Stimulated activated naive CD8-positive, alpha-beta T cell treated with anti-CD3 and anti-CD28 coated beads, Interleukin-15, Interleukin-2, amounts not matched to agents 100 ng/mL and 50 ng/mL, for 24 hours (primary cell): ENCODE results near the gene PDE9A.

Experiments
- H3K27ac Mint-ChIP-seq: one replicate; pipeline ENCODE4 v1.8.0; 2021; ENCODE audit warnings: mild to moderate bottlenecking, mixed read lengths
- H3K27me3 Mint-ChIP-seq: one replicate; pipeline ENCODE4 v1.8.0; 2021; ENCODE audit warnings: mixed read lengths
- H3K36me3 Mint-ChIP-seq: one replicate; pipeline ENCODE4 v1.8.0; 2021; ENCODE audit warnings: low read depth, mixed read lengths
- H3K4me1 Mint-ChIP-seq: one replicate; pipeline ENCODE4 v1.8.0; 2021; ENCODE audit warnings: low read depth, mixed read lengths
- H3K4me3 Mint-ChIP-seq: one replicate; pipeline ENCODE4 v1.8.0; 2021; ENCODE audit warnings: mild to moderate bottlenecking, mixed read lengths
- H3K9me3 Mint-ChIP-seq: one replicate; pipeline ENCODE4 v1.8.0; 2021; ENCODE audit warnings: mixed read lengths

The PDE9A gene

DNA sequence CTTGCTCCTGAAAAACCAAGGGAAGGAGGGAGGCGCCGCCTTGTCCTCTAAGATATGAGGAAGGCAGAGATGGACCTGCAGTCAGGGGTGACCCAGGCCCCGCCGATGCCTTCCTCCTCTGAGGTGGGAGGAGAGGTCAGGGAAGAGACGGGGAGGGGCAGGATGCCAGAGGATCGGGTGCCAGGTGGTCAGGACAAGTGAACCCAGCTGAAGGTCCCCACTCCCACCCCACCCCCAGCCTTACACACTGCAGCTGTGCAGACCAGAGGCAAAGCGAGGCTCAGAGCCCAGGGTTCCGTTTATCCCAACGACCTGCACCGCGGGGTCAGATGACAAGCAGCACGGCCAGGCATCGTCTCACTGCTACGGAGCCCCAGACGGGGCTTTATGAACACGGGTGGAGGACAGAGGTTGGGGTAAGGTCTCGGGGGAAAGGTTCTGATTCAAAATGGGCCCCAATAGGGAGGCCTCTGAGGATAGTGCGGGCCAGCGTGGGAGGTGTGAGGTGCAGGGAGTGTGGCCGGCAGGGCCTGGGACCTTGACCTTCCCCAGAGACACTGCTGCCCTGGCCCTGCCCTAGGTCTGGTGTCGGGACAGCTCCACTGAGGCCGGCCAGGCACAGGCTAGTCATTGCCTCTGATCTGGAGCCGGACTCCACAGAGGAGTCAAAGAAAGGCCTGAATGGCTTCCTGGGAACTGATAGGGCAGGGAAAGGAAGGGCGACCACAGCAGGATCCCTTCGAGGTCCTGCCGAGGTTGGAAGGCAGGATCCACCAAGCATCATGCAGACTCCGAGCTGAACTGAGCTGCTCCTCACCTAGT, 113.5 kb downstream of the PDE9A start:
- H3K4me3 Mint-ChIP-seq = no peak overlapping the region
- H3K27ac Mint-ChIP-seq = no peak overlapping the region
- no peaks in the 10 kb centered on the region for H3K9me3 Mint-ChIP-seq
- H3K27me3 Mint-ChIP-seq = no peaks in the 10 kb centered on the region
- H3K4me1 Mint-ChIP-seq = no peaks in the 10 kb centered on the region
- no peaks in the 10 kb centered on the region for H3K36me3 Mint-ChIP-seq

DNA sequence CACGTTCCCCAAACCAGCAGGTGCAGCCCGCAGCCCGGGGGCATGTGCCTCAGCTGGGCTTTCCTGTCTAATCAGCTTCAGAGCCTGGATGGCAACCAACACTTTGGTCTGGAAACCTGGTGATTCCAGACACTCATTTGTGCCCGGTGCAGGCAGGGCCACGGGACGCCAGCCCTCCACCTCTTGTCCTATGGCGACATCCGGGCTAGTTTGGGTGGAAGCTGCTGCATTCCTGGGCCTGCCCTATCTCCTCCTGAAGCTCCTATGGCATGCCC, 114.1 kb downstream of the PDE9A start:
- H3K36me3 Mint-ChIP-seq = no peaks in the 10 kb centered on the region
- H3K4me3 Mint-ChIP-seq = no peak overlapping the region
- no peaks in the 10 kb centered on the region for H3K4me1 Mint-ChIP-seq
- H3K27me3 Mint-ChIP-seq = no peaks in the 10 kb centered on the region
- no peak overlapping the region for H3K27ac Mint-ChIP-seq
- no peaks in the 10 kb centered on the region for H3K9me3 Mint-ChIP-seq

GRCh38 chr21:42768324-42769121, 115.1 kb downstream of the PDE9A start:
- H3K27me3 Mint-ChIP-seq = no peaks in the 10 kb centered on the region
- no peaks in the 10 kb centered on the region for H3K4me1 Mint-ChIP-seq
- no peak overlapping the region for H3K27ac Mint-ChIP-seq
- H3K36me3 Mint-ChIP-seq = no peaks in the 10 kb centered on the region
- H3K9me3 Mint-ChIP-seq = no peaks in the 10 kb centered on the region
- H3K4me3 Mint-ChIP-seq = no peak overlapping the region

DNA sequence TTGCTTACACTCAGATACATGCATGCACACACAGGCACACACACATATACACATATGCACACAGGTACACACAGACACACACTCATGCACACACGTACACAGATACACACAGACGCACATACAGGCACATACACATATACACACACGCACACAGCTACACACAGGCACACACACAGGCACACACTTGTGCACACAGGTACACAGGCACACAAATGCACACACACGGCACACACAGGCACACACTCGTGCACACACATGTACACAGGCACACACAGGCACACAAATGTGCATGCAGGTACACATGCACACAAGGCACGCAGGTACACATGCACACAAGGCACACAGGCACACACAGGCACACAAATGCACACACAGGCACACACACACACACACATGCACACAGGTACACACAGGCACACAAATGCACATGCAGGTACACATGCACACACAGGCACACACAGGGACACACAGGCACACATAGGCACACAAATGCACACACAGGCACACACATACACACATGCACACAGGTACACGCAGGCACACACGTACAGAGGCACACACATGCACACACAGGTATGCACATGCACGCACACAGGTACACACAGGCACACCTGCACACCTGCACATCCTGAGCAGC, 115.9 kb downstream of the PDE9A start:
- H3K27me3 Mint-ChIP-seq = no peaks in the 10 kb centered on the region
- H3K4me1 Mint-ChIP-seq = no peaks in the 10 kb centered on the region
- no peak overlapping the region for H3K4me3 Mint-ChIP-seq
- no peaks in the 10 kb centered on the region for H3K9me3 Mint-ChIP-seq
- H3K36me3 Mint-ChIP-seq = peaks cover 3% of the 10 kb centered on the region
- no peak overlapping the region for H3K27ac Mint-ChIP-seq

DNA sequence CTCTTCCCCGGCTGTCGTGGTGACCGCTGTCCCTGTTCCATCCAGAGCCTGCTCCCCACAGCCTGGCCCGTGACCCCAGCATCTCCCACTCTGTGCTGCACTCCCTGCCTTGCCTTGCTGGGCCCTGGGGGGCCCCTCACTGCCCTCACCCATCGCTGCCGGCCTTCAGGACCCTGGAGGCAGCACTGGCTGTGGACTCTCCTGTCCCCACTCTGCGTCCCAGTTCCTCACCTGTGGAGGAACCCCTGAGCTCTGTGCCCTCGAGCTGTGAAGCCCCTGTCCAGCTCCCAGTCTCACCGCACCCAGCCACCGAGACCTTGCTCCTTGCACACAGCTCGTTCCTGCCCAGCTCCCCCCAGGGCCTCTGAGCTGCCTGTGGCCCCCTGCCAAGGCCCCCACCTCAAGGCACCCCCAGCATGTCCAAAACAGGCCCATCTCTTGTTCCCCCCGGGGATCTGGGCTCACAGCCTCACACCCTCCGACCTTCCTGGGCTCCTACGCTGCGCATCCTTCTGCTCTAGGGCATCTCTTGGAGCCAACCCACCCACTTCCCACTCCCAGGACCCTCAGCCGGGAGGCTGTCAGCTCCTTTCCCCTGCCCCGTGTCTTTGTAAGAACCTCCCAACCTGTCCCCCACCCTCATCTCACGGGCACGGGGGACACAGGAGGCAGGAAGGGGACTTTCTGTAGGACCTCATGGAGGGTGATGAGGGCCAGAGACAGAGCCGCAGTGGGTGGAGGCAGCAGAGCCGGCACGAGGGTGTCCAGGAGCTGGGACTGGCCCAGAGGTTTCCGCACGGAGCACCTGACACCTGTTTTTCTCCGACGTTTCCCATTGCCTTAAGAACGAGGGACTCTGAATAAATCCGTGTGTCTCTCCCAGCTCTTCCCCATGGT, 116.6 kb downstream of the PDE9A start:
- Mint-ChIP-seq H3K4me3 (no peak overlapping the region), H3K27me3 (no peaks in the 10 kb centered on the region), H3K36me3 (peaks cover 5% of the 10 kb centered on the region), H3K9me3 (no peaks in the 10 kb centered on the region), H3K27ac (no peak overlapping the region), H3K4me1 (no peaks in the 10 kb centered on the region)

- H3K4me3 Mint-ChIP-seq = no peak overlapping the region
- no peaks in the 10 kb centered on the region for H3K9me3 Mint-ChIP-seq
- no peak overlapping the region for H3K27ac Mint-ChIP-seq
- H3K27me3 Mint-ChIP-seq = no peaks in the 10 kb centered on the region
- no peaks in the 10 kb centered on the region for H3K4me1 Mint-ChIP-seq
- H3K36me3 Mint-ChIP-seq = peaks cover 5% of the 10 kb centered on the region
Observed at GRCh38 chr21:42770717-42771502, 117.5 kb downstream of the PDE9A start.

DNA sequence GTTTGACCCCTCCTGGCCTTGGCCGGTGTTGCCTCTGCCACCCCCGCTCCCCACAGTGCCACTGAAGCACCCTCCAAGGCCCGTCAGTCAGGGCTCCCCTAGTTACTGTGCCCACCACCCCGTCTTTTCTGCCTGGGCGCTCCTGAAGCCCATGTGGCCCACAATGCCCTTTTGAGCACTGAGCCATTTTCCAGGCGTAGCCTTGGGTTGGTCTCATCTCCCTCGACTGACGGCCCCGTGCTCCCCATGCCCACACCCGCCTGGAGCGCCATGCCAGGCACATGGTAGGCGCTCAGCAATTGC, 118.0 kb downstream of the PDE9A start:
- H3K4me3 Mint-ChIP-seq = no peak overlapping the region
- no peaks in the 10 kb centered on the region for H3K27me3 Mint-ChIP-seq
- H3K9me3 Mint-ChIP-seq = no peaks in the 10 kb centered on the region
- H3K36me3 Mint-ChIP-seq = peaks cover 5% of the 10 kb centered on the region
- H3K4me1 Mint-ChIP-seq = no peaks in the 10 kb centered on the region
- H3K27ac Mint-ChIP-seq = no peak overlapping the region

- no peak overlapping the region for H3K4me3 Mint-ChIP-seq
- H3K9me3 Mint-ChIP-seq = no peaks in the 10 kb centered on the region
- H3K4me1 Mint-ChIP-seq = no peaks in the 10 kb centered on the region
- H3K27ac Mint-ChIP-seq = no peak overlapping the region
- H3K27me3 Mint-ChIP-seq = no peaks in the 10 kb centered on the region
- peaks cover 5% of the 10 kb centered on the region for H3K36me3 Mint-ChIP-seq
Observed at GRCh38 chr21:42775123-42775522, 121.7 kb downstream of the PDE9A start.

GRCh38 chr21:42775891-42776290, 122.5 kb downstream of the PDE9A start:
- Mint-ChIP-seq H3K27ac (no peak overlapping the region), H3K4me3 (no peak overlapping the region), H3K36me3 (peaks cover 5% of the 10 kb centered on the region), H3K4me1 (peaks cover 3% of the 10 kb centered on the region), H3K9me3 (no peaks in the 10 kb centered on the region), H3K27me3 (peaks cover 3% of the 10 kb centered on the region)

DNA sequence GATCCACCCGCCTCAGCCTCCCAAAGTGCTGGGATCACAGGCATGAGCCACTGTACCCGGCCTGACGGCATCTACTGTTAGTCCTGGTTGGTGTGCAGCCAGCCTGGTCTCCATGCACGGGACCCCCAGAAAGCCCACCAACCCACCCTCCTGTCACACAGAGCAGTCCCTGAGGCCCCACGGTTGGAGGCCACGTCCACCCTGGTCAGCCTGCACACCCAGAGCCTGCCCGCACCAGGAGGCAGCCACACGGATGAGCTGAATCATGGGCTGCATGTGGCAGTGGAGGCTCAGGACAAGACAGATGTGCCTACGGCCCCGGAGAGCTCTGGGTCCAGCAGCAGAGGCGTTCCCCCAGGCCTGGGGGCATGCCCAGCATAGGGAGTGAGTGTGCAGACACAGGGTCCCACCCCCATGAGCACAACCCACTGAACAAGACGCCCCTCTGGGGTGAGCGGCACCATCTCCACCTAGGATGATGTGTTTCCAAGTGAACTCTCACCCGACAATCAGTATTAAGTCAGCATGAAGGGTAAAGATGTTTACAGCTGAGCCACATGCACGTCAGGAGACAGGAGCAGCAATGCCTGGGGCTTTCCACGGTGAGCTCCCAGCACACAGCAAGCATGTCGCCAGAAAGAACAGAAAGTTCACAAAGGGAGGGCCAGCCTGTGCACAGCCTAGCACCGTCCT, 123.8 kb downstream of the PDE9A start:
- H3K9me3 Mint-ChIP-seq = no peaks in the 10 kb centered on the region
- H3K27ac Mint-ChIP-seq = no peak overlapping the region
- H3K27me3 Mint-ChIP-seq = peaks cover 3% of the 10 kb centered on the region
- H3K4me3 Mint-ChIP-seq = no peak overlapping the region
- H3K4me1 Mint-ChIP-seq = peaks cover 13% of the 10 kb centered on the region
- H3K36me3 Mint-ChIP-seq = peaks cover 5% of the 10 kb centered on the region

DNA sequence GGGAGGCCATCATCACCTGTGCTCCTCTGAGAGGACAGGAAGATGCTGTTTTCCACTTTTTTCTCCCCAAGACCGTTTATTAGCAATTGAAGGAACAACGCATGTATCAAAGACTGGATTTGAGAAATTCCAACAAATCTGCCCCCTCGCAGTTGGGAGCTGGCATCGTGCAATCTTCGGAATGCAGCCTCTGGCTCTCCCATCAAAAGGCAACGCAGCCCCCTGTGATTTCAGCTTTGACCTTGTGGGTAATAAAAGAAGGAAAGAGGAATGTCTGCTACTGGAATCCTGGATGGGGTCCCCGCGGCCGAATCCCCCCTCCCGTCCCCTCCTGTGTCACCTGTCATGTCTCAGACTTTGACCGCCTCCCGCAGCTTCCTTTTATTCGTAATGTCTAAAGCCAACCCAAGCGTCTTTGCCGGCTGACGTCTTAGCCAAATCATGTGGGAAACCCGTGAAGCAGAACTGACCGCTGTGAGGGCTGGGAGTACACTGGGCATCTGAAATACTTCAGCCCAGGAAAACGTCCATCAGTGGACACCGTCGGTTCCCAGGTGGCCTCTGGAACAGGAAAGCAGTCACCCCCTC, 124.4 kb downstream of the PDE9A start:
- Mint-ChIP-seq H3K27ac (no peak overlapping the region), H3K4me3 (no peak overlapping the region), H3K9me3 (no peaks in the 10 kb centered on the region), H3K4me1 (peaks cover 19% of the 10 kb centered on the region), H3K36me3 (peaks cover 5% of the 10 kb centered on the region), H3K27me3 (peaks cover 3% of the 10 kb centered on the region)

DNA sequence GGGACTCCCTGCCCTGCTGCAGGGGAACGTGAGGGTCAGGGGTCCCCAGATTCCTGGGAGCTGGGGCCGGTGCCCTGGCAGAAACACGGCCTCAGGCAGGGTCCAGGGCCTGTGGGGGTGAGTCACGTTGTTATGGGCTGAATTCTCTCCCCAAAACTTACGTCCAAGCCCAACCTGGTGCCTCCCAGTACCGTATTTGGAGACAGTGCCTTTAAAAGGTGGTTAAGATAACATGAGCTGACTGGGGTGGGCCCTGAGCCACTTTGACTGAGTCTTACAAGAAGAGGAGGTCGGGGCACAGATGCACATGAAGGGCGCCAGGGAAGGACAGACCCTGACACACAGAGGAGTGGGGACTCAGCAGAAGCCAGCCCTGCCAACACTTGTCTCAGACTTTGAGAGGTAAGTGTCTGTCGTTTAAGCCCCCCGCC, 126.0 kb downstream of the PDE9A start:
- Mint-ChIP-seq H3K4me1 (peaks cover 33% of the 10 kb centered on the region), H3K36me3 (peaks cover under 1% of the 10 kb centered on the region), H3K4me3 (no peak overlapping the region), H3K27me3 (peaks cover 3% of the 10 kb centered on the region), H3K9me3 (no peaks in the 10 kb centered on the region), H3K27ac (no peak overlapping the region)

- H3K27ac Mint-ChIP-seq = no peak overlapping the region
- peaks cover 3% of the 10 kb centered on the region for H3K27me3 Mint-ChIP-seq
- no peaks in the 10 kb centered on the region for H3K9me3 Mint-ChIP-seq
- peaks cover 39% of the 10 kb centered on the region for H3K4me1 Mint-ChIP-seq
- no peaks in the 10 kb centered on the region for H3K36me3 Mint-ChIP-seq
- H3K4me3 Mint-ChIP-seq = no peak overlapping the region
Observed at GRCh38 chr21:42780617-42781016, 127.2 kb downstream of the PDE9A start.
